ENCODE data around the gene SNTA1.

SNTA1 gene

GRCh38 chr20:33411242-33411641 is 32.3 kb downstream of the SNTA1 start:
- H3K4me3 ChIP-seq (IDR thresholded peaks at IDR 0.05; ENCODE audit: insufficient read depth, low read depth, low read length): no peak overlapping the region
- no peak overlapping the region for H2AFZ ChIP-seq (ENCODE audit: low read depth)
- no peak overlapping the region for H3K27ac ChIP-seq
- no peaks in the 10 kb centered on the region for H3K27me3 ChIP-seq (ENCODE audit: insufficient read depth, low read depth)
- H3K36me3 ChIP-seq (ENCODE audit: insufficient read depth): no peaks in the 10 kb centered on the region
- no peaks in the 10 kb centered on the region for H4K20me1 ChIP-seq (ENCODE audit: insufficient read depth)
- H3K4me1 ChIP-seq (ENCODE audit: low read depth, poor library complexity, severe bottlenecking): no peaks in the 10 kb centered on the region
- no peak overlapping the region for H3K4me2 ChIP-seq
- TF ChIP-seq CTCF (conservative IDR thresholded peaks at IDR 0.05; ENCODE audit: low read depth, low read length): no peak
- H3K79me2 ChIP-seq (ENCODE audit: insufficient read depth, low read depth): no peaks in the 10 kb centered on the region
- no peak overlapping the region for H3K9ac ChIP-seq

- H3K27ac ChIP-seq: no peak overlapping the region
- H3K9ac ChIP-seq: no peak overlapping the region
These were observed 33.4 kb downstream of the SNTA1 start for GRCh38 chr20:33410081-33410742.

GRCh38 chr20:33408716-33409654 is 34.6 kb downstream of the SNTA1 start:
- Histone ChIP-seq H3K4me2 (no peak overlapping the region), H3K4me1 (ENCODE audit: low read depth, poor library complexity, severe bottlenecking) (no peaks in the 10 kb centered on the region)

More at GRCh38 chr20:33410081-33410742, 33.4 kb downstream of the SNTA1 start:
- no peak for TF ChIP-seq CTCF (conservative IDR thresholded peaks at IDR 0.05; ENCODE audit: low read depth, low read length)
- H3K4me3 ChIP-seq (IDR thresholded peaks at IDR 0.05; ENCODE audit: insufficient read depth, low read depth, low read length): no peak overlapping the region
- H4K20me1 ChIP-seq (ENCODE audit: insufficient read depth): no peaks in the 10 kb centered on the region
- no peaks in the 10 kb centered on the region for H3K27me3 ChIP-seq (ENCODE audit: insufficient read depth, low read depth)
- H3K36me3 ChIP-seq (ENCODE audit: insufficient read depth): no peaks in the 10 kb centered on the region
- no peak overlapping the region for H3K4me2 ChIP-seq
- H2AFZ ChIP-seq (ENCODE audit: low read depth): no peak overlapping the region
- H3K4me1 ChIP-seq (ENCODE audit: low read depth, poor library complexity, severe bottlenecking): no peaks in the 10 kb centered on the region
- H3K79me2 ChIP-seq (ENCODE audit: insufficient read depth, low read depth): no peaks in the 10 kb centered on the region

GRCh38 chr20:33408313-33408712 is 35.2 kb downstream of the SNTA1 start:
- H3K4me2 ChIP-seq: no peak overlapping the region
- no peak overlapping the region for H2AFZ ChIP-seq (ENCODE audit: low read depth)
- no peaks in the 10 kb centered on the region for H4K20me1 ChIP-seq (ENCODE audit: insufficient read depth)
- no peak overlapping the region for H3K9ac ChIP-seq
- H3K36me3 ChIP-seq (ENCODE audit: insufficient read depth): no peaks in the 10 kb centered on the region
- no peak for TF ChIP-seq CTCF (conservative IDR thresholded peaks at IDR 0.05; ENCODE audit: low read depth, low read length)
- no peak overlapping the region for H3K4me3 ChIP-seq (IDR thresholded peaks at IDR 0.05; ENCODE audit: insufficient read depth, low read depth, low read length)
- H3K4me1 ChIP-seq (ENCODE audit: low read depth, poor library complexity, severe bottlenecking): no peaks in the 10 kb centered on the region
- H3K79me2 ChIP-seq (ENCODE audit: insufficient read depth, low read depth): no peaks in the 10 kb centered on the region
- no peak overlapping the region for H3K27ac ChIP-seq
- no peaks in the 10 kb centered on the region for H3K27me3 ChIP-seq (ENCODE audit: insufficient read depth, low read depth)

More at GRCh38 chr20:33408716-33409654, 34.6 kb downstream of the SNTA1 start:
- Histone ChIP-seq H3K36me3 (ENCODE audit: insufficient read depth) (no peaks in the 10 kb centered on the region), H3K4me3 (IDR thresholded peaks at IDR 0.05; ENCODE audit: insufficient read depth, low read depth, low read length) (no peak overlapping the region), H3K9ac (no peak overlapping the region), H2AFZ (ENCODE audit: low read depth) (no peak overlapping the region), H4K20me1 (ENCODE audit: insufficient read depth) (no peaks in the 10 kb centered on the region), H3K27ac (no peak overlapping the region), H3K79me2 (ENCODE audit: insufficient read depth, low read depth) (no peaks in the 10 kb centered on the region), H3K27me3 (ENCODE audit: insufficient read depth, low read depth) (no peaks in the 10 kb centered on the region)
- no peak for TF ChIP-seq CTCF (conservative IDR thresholded peaks at IDR 0.05; ENCODE audit: low read depth, low read length)
